Gastrocnemius medialis (tissue), 4 donors: ENCODE data around the gene TSKS.

Experiments used
- POLR2A ChIP-seq, 2 donors: fragments of 450-650 bp; IDR thresholded peaks; one replicate each; pipeline ENCODE4 v1.6.1; 2017; ENCODE audit warnings: antibody characterized with exemption in 2 of 2, mild to moderate bottlenecking in 2 of 2, moderate library complexity in 2 of 2
- TF ChIP-seq, protein P1 (sequence below), 5 experiments: fragments of 450-650 bp in 3 of 5; fragments of 200-600 bp in 2 of 5; sonication (generic) in 2 of 5; IDR thresholded peaks in 4 of 5; conservative IDR thresholded peaks in 1 of 5; 1 replicate in 4 of 5; 2 replicates in 1 of 5; pipeline ENCODE4 v1.5.1; 2016 to 2019; ENCODE audit warnings: antibody characterized with exemption in 5 of 5, mild to moderate bottlenecking in 3 of 5, moderate library complexity in 3 of 5

- TF ChIP-seq, protein P1, sequence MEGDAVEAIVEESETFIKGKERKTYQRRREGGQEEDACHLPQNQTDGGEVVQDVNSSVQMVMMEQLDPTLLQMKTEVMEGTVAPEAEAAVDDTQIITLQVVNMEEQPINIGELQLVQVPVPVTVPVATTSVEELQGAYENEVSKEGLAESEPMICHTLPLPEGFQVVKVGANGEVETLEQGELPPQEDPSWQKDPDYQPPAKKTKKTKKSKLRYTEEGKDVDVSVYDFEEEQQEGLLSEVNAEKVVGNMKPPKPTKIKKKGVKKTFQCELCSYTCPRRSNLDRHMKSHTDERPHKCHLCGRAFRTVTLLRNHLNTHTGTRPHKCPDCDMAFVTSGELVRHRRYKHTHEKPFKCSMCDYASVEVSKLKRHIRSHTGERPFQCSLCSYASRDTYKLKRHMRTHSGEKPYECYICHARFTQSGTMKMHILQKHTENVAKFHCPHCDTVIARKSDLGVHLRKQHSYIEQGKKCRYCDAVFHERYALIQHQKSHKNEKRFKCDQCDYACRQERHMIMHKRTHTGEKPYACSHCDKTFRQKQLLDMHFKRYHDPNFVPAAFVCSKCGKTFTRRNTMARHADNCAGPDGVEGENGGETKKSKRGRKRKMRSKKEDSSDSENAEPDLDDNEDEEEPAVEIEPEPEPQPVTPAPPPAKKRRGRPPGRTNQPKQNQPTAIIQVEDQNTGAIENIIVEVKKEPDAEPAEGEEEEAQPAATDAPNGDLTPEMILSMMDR (IDR thresholded peaks at IDR 0.05 in 4 of 5, conservative IDR thresholded peaks at IDR 0.05 in 1 of 5) = no peak
- no peak for TF ChIP-seq POLR2A (IDR thresholded peaks at IDR 0.05)
Observed at GRCh38 chr19:49771674-49772139, 8.6 kb upstream of the TSKS start.
